ENCODE measurements around the gene PDLIM1.

The PDLIM1 gene

DNA sequence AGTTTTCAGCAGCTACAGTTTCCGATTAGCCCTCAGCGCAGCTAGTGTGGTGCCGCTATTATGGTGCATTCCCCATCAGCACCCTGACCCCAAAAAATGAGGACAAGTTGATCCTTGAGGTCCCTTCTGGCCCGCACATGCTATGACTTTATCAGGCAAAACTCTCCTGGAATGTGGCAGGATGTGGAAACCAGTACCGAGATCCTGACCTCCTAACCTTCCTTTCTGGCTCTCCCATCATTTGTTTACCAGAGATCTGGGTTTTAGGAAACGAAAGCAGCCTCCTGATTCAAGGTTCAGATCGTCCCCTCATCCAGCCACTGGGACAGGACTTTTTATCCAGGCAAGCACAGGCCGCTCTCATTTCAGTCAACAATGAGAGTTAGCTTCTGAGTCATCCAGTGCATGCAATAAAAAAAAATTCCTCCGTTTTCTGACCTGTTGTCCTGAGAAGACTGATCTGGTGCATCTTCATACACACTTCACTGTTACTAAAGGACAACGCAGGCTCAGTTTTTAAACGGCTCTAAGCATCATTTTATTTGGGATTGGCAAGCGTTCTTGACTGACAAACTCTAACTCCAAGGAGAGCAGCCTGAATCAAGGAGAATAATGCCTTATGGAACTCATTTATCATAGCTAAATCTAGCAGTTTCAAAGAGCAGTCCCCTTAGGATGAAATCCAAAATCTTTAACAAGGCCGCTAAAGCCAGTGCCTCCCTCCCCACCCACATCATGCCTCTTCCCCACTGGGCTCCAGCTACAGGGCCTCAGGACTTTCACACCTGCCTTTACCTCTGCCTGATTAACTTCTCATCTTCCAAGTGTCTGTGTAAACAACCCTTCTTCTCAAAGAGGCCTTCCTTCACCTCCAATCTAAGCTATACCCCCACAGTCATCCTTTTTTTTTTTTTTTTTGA, 17.1 kb downstream of the PDLIM1 start:
- peaks cover 29% of the 10 kb centered on the region for H3K36me3 ChIP-seq (ENCODE audit: insufficient read depth, insufficient read length, low read length)
- H3K4me1 ChIP-seq (ENCODE audit: insufficient read depth, insufficient read length) = peaks cover 7% of the 10 kb centered on the region
- no peak for TF ChIP-seq YY1 (IDR thresholded peaks at IDR 0.05; ENCODE audit: insufficient read depth, insufficient read length)
- no peak for TF ChIP-seq ZNF274 (IDR thresholded peaks at IDR 0.05; ENCODE audit: low read depth, low read length)
- no peak for TF ChIP-seq SUZ12 (IDR thresholded peaks at IDR 0.05; ENCODE audit: extremely low read depth, insufficient read depth, insufficient read length)
- H3K4me3 ChIP-seq (ENCODE audit: insufficient read length, low read depth) = no peak overlapping the region
- no peak for DNase-seq (ENCODE audit: low read depth, low spot score)
- H3K9me3 ChIP-seq (ENCODE audit: insufficient read depth, low read length) = no peaks in the 10 kb centered on the region
- peak overlapping the region; percentile 21 for H3K9ac ChIP-seq (ENCODE audit: insufficient read length, low read depth)
- no peaks in the 10 kb centered on the region for H3K27me3 ChIP-seq (ENCODE audit: insufficient read depth, insufficient read length)

- no peak for TF ChIP-seq ZNF274 (IDR thresholded peaks at IDR 0.05; ENCODE audit: low read depth, low read length)
- peaks cover 2% of the 10 kb centered on the region for H3K4me1 ChIP-seq (ENCODE audit: insufficient read depth, insufficient read length)
- DNase-seq (ENCODE audit: low read depth, low spot score) = no peak
- no peak overlapping the region for H3K9ac ChIP-seq (ENCODE audit: insufficient read length, low read depth)
- H3K9me3 ChIP-seq (ENCODE audit: insufficient read depth, low read length) = no peaks in the 10 kb centered on the region
- peaks cover 49% of the 10 kb centered on the region for H3K36me3 ChIP-seq (ENCODE audit: insufficient read depth, insufficient read length, low read length)
- no peak overlapping the region for H3K4me3 ChIP-seq (ENCODE audit: insufficient read length, low read depth)
- H3K27me3 ChIP-seq (ENCODE audit: insufficient read depth, insufficient read length) = no peaks in the 10 kb centered on the region
These were observed 22.4 kb downstream of the PDLIM1 start for GRCh38 chr10:95268438-95268837.

- Histone ChIP-seq H3K4me1 (ENCODE audit: insufficient read depth, insufficient read length) (peaks cover 2% of the 10 kb centered on the region), H3K27me3 (ENCODE audit: insufficient read depth, insufficient read length) (no peaks in the 10 kb centered on the region), H3K9ac (ENCODE audit: insufficient read length, low read depth) (no peak overlapping the region), H3K9me3 (ENCODE audit: insufficient read depth, low read length) (no peaks in the 10 kb centered on the region), H3K36me3 (ENCODE audit: insufficient read depth, insufficient read length, low read length) (peaks cover 55% of the 10 kb centered on the region), H3K4me3 (ENCODE audit: insufficient read length, low read depth) (no peak overlapping the region)
- no peak for DNase-seq (ENCODE audit: low read depth, low spot score)
- no peak for TF ChIP-seq SUZ12 (IDR thresholded peaks at IDR 0.05; ENCODE audit: extremely low read depth, insufficient read depth, insufficient read length)
- TF ChIP-seq YY1 (IDR thresholded peaks at IDR 0.05; ENCODE audit: insufficient read depth, insufficient read length) = no peak
- no peak for TF ChIP-seq ZNF274 (IDR thresholded peaks at IDR 0.05; ENCODE audit: low read depth, low read length)
These were observed 23.6 kb downstream of the PDLIM1 start for GRCh38 chr10:95267251-95267650.

DNA sequence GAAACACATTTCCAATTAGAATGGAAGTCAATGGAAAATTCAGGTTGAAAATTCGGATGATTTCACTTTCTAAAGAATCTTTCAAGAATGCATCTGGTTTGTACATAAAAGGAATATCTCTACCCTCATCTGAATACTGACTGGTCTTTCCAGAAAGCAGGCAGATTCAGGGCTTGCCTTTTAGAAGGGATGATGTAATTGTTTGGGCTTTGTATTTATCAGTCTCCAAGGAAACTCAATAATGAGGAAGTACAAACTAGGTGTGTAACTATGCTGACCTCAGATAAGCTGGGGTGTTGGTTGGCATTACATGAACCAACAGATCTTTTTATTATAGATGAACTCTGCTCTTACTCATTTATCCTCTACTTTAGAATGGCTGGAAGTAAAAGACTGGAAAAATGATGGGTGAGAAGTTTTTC, 24.1 kb downstream of the PDLIM1 start:
- Histone ChIP-seq H3K36me3 (ENCODE audit: insufficient read depth, insufficient read length, low read length) (peaks cover 56% of the 10 kb centered on the region), H3K4me1 (ENCODE audit: insufficient read depth, insufficient read length) (peaks cover 2% of the 10 kb centered on the region), H3K4me3 (ENCODE audit: insufficient read length, low read depth) (no peak overlapping the region), H3K27me3 (ENCODE audit: insufficient read depth, insufficient read length) (no peaks in the 10 kb centered on the region), H3K9me3 (ENCODE audit: insufficient read depth, low read length) (no peaks in the 10 kb centered on the region), H3K9ac (ENCODE audit: insufficient read length, low read depth) (no peak overlapping the region)
- no peak for DNase-seq (ENCODE audit: low read depth, low spot score)
- no peak for TF ChIP-seq ZNF274 (IDR thresholded peaks at IDR 0.05; ENCODE audit: low read depth, low read length)
- TF ChIP-seq YY1 (IDR thresholded peaks at IDR 0.05; ENCODE audit: insufficient read depth, insufficient read length) = no peak
- no peak for TF ChIP-seq SUZ12 (IDR thresholded peaks at IDR 0.05; ENCODE audit: extremely low read depth, insufficient read depth, insufficient read length)

GRCh38 chr10:95265572-95265971, 25.2 kb downstream of the PDLIM1 start:
- H3K4me1 ChIP-seq (ENCODE audit: insufficient read depth, insufficient read length) = peaks cover 2% of the 10 kb centered on the region
- no peaks in the 10 kb centered on the region for H3K27me3 ChIP-seq (ENCODE audit: insufficient read depth, insufficient read length)
- no peak for TF ChIP-seq ZNF274 (IDR thresholded peaks at IDR 0.05; ENCODE audit: low read depth, low read length)
- TF ChIP-seq YY1 (IDR thresholded peaks at IDR 0.05; ENCODE audit: insufficient read depth, insufficient read length) = no peak
- no peak for TF ChIP-seq SUZ12 (IDR thresholded peaks at IDR 0.05; ENCODE audit: extremely low read depth, insufficient read depth, insufficient read length)
- no peak overlapping the region for H3K4me3 ChIP-seq (ENCODE audit: insufficient read length, low read depth)
- H3K9ac ChIP-seq (ENCODE audit: insufficient read length, low read depth) = no peak overlapping the region
- no peaks in the 10 kb centered on the region for H3K9me3 ChIP-seq (ENCODE audit: insufficient read depth, low read length)
- peaks cover 46% of the 10 kb centered on the region for H3K36me3 ChIP-seq (ENCODE audit: insufficient read depth, insufficient read length, low read length)
- no peak for DNase-seq (ENCODE audit: low read depth, low spot score)

GRCh38 chr10:95264227-95265051, 26.4 kb downstream of the PDLIM1 start:
- Histone ChIP-seq H3K9me3 (ENCODE audit: insufficient read depth, low read length) (no peaks in the 10 kb centered on the region), H3K9ac (ENCODE audit: insufficient read length, low read depth) (peak overlapping the region; percentile 42), H3K4me1 (ENCODE audit: insufficient read depth, insufficient read length) (peaks cover 2% of the 10 kb centered on the region), H3K4me3 (ENCODE audit: insufficient read length, low read depth) (no peak overlapping the region), H3K27me3 (ENCODE audit: insufficient read depth, insufficient read length) (no peaks in the 10 kb centered on the region), H3K36me3 (ENCODE audit: insufficient read depth, insufficient read length, low read length) (peaks cover 47% of the 10 kb centered on the region)
- no peak for DNase-seq (ENCODE audit: low read depth, low spot score)
- TF ChIP-seq YY1 (IDR thresholded peaks at IDR 0.05; ENCODE audit: insufficient read depth, insufficient read length) (no peak), ZNF274 (IDR thresholded peaks at IDR 0.05; ENCODE audit: low read depth, low read length) (no peak), SUZ12 (IDR thresholded peaks at IDR 0.05; ENCODE audit: extremely low read depth, insufficient read depth, insufficient read length) (no peak)

DNA sequence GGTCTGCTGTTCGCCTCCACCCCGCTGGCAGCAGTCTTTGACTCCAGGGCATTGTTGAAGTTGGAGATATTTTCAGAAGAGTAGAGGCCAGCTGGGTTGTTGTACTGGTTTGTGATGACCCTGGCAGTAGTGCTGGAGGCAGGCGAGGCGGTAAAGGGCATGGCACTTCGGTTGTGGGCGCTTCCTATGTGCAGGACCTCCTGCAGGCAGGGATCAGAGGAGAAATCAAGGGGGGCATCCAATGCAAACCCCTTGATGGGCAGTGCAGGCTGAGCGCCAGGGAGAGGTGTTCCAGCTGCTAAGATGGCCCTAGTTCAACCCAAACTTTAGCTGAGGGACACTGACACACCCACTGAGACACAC, 27.0 kb downstream of the PDLIM1 start:
- no peak for TF ChIP-seq YY1 (IDR thresholded peaks at IDR 0.05; ENCODE audit: insufficient read depth, insufficient read length)
- no peak for TF ChIP-seq SUZ12 (IDR thresholded peaks at IDR 0.05; ENCODE audit: extremely low read depth, insufficient read depth, insufficient read length)
- no peak for TF ChIP-seq ZNF274 (IDR thresholded peaks at IDR 0.05; ENCODE audit: low read depth, low read length)
- H3K9me3 ChIP-seq (ENCODE audit: insufficient read depth, low read length) = no peaks in the 10 kb centered on the region
- peaks cover 52% of the 10 kb centered on the region for H3K36me3 ChIP-seq (ENCODE audit: insufficient read depth, insufficient read length, low read length)
- H3K4me1 ChIP-seq (ENCODE audit: insufficient read depth, insufficient read length) = peaks cover under 1% of the 10 kb centered on the region
- no peak overlapping the region for H3K4me3 ChIP-seq (ENCODE audit: insufficient read length, low read depth)
- no peaks in the 10 kb centered on the region for H3K27me3 ChIP-seq (ENCODE audit: insufficient read depth, insufficient read length)
- DNase-seq (ENCODE audit: low read depth, low spot score) = no peak
- peak overlapping the region; percentile 42 for H3K9ac ChIP-seq (ENCODE audit: insufficient read length, low read depth)

Measured in NT2/D1 (cell line).